ENCODE results near the gene ITGA8. TPM values are rescaled to one million over a fixed set of nuclear protein-coding genes. Genes with fewer than 3 reads are reported as not detected.

ITGA8 gene
- polyA plus RNA-seq, 1 donor (not counting 4 experiments of a cell fraction or from before 2014, with no cell fraction given), result not detected

- no peak overlapping the region for H3K4me2 ChIP-seq (ENCODE audit: control insufficient read depth, extremely low read depth, insufficient read depth, low read depth, low read length)
- DNase-seq (ENCODE audit: low read depth, low spot score) (no peak), FAIRE-seq (no peak)
- no peaks in the 10 kb centered on the region for H3K4me1 ChIP-seq (ENCODE audit: control insufficient read depth, extremely low read depth, insufficient read depth, low read length)
- H3K79me2 ChIP-seq (ENCODE audit: control insufficient read depth, insufficient read depth, low read length), result no peaks in the 10 kb centered on the region
- H3K9ac ChIP-seq (ENCODE audit: control insufficient read depth, extremely low read depth, insufficient read depth, low read length), result no peak overlapping the region
- no peak overlapping the region for H2AFZ ChIP-seq (ENCODE audit: control insufficient read depth, low read length)
- TF ChIP-seq EZH2 (IDR thresholded peaks at IDR 0.05; ENCODE audit: low read length), result no peak
- TF ChIP-seq, protein P1, sequence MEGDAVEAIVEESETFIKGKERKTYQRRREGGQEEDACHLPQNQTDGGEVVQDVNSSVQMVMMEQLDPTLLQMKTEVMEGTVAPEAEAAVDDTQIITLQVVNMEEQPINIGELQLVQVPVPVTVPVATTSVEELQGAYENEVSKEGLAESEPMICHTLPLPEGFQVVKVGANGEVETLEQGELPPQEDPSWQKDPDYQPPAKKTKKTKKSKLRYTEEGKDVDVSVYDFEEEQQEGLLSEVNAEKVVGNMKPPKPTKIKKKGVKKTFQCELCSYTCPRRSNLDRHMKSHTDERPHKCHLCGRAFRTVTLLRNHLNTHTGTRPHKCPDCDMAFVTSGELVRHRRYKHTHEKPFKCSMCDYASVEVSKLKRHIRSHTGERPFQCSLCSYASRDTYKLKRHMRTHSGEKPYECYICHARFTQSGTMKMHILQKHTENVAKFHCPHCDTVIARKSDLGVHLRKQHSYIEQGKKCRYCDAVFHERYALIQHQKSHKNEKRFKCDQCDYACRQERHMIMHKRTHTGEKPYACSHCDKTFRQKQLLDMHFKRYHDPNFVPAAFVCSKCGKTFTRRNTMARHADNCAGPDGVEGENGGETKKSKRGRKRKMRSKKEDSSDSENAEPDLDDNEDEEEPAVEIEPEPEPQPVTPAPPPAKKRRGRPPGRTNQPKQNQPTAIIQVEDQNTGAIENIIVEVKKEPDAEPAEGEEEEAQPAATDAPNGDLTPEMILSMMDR (optimal IDR thresholded peaks at IDR 0.05 in 1 of 3, IDR thresholded peaks at IDR 0.05 in 1 of 3, conservative IDR thresholded peaks at IDR 0.05 in 1 of 3; ENCODE audit: extremely low read depth in 1 of 3, insufficient read depth in 2 of 3, low read length in 3 of 3), result no peak
- no peaks in the 10 kb centered on the region for H3K36me3 ChIP-seq (ENCODE audit: control insufficient read depth in 2 of 2, extremely low read depth in 1 of 2, insufficient read depth in 2 of 2, low read length in 2 of 2)
- H4K20me1 ChIP-seq (ENCODE audit: control insufficient read depth, extremely low read depth, insufficient read depth, low read length), result no peaks in the 10 kb centered on the region
- H3K9me3 ChIP-seq (ENCODE audit: control insufficient read depth, low read depth, low read length), result no peaks in the 10 kb centered on the region
- no peak overlapping the region for H3K4me3 ChIP-seq (ENCODE audit: control insufficient read depth in 2 of 3, extremely low read depth in 1 of 3, insufficient read depth in 2 of 3, low read depth in 1 of 3, low read length in 3 of 3)
- no peaks in the 10 kb centered on the region for H3K27me3 ChIP-seq (ENCODE audit: control insufficient read depth, extremely low read depth, insufficient read depth, low read length)
- H3K9me1 ChIP-seq (ENCODE audit: control insufficient read depth, extremely low read depth, insufficient read depth, low read length), result no peaks in the 10 kb centered on the region
- no peak overlapping the region for H3K27ac ChIP-seq (ENCODE audit: control insufficient read depth, insufficient read depth, low read length)
- dilution Hi-C loops (cut with MboI; ENCODE audit: extremely low pct_ligation_motif_present, low sequenced_read_pairs), result no loop called here
Observed at GRCh38 chr10:15651175-15651574, 68.5 kb downstream of the ITGA8 start.

- no peaks in the 10 kb centered on the region for H3K9me3 ChIP-seq (ENCODE audit: control insufficient read depth, low read depth, low read length)
- no peak overlapping the region for H3K4me3 ChIP-seq (ENCODE audit: control insufficient read depth in 2 of 3, extremely low read depth in 1 of 3, insufficient read depth in 2 of 3, low read depth in 1 of 3, low read length in 3 of 3)
- DNase-seq (ENCODE audit: low read depth, low spot score), result no peak
- no peaks in the 10 kb centered on the region for H4K20me1 ChIP-seq (ENCODE audit: control insufficient read depth, extremely low read depth, insufficient read depth, low read length)
- no peaks in the 10 kb centered on the region for H3K79me2 ChIP-seq (ENCODE audit: control insufficient read depth, insufficient read depth, low read length)
- no peaks in the 10 kb centered on the region for H3K9me1 ChIP-seq (ENCODE audit: control insufficient read depth, extremely low read depth, insufficient read depth, low read length)
- H3K9ac ChIP-seq (ENCODE audit: control insufficient read depth, extremely low read depth, insufficient read depth, low read length), result no peak overlapping the region
- H3K4me1 ChIP-seq (ENCODE audit: control insufficient read depth, extremely low read depth, insufficient read depth, low read length), result no peaks in the 10 kb centered on the region
- no peak overlapping the region for H3K27ac ChIP-seq (ENCODE audit: control insufficient read depth, insufficient read depth, low read length)
- dilution Hi-C loops (cut with MboI; ENCODE audit: extremely low pct_ligation_motif_present, low sequenced_read_pairs), result no loop called here
- no peaks in the 10 kb centered on the region for H3K36me3 ChIP-seq (ENCODE audit: control insufficient read depth in 2 of 2, extremely low read depth in 1 of 2, insufficient read depth in 2 of 2, low read length in 2 of 2)
- H3K4me2 ChIP-seq (ENCODE audit: control insufficient read depth, extremely low read depth, insufficient read depth, low read depth, low read length), result no peak overlapping the region
- no peak for FAIRE-seq
- no peak for TF ChIP-seq EZH2 (IDR thresholded peaks at IDR 0.05; ENCODE audit: low read length)
- TF ChIP-seq, protein P1 (optimal IDR thresholded peaks at IDR 0.05 in 1 of 3, IDR thresholded peaks at IDR 0.05 in 1 of 3, conservative IDR thresholded peaks at IDR 0.05 in 1 of 3; ENCODE audit: extremely low read depth in 1 of 3, insufficient read depth in 2 of 3, low read length in 3 of 3), result no peak
- no peak overlapping the region for H2AFZ ChIP-seq (ENCODE audit: control insufficient read depth, low read length)
- no peaks in the 10 kb centered on the region for H3K27me3 ChIP-seq (ENCODE audit: control insufficient read depth, extremely low read depth, insufficient read depth, low read length)
Observed at GRCh38 chr10:15642095-15642494, 77.6 kb downstream of the ITGA8 start.
